Activated naive CD4-positive, alpha-beta T cell treated with anti-CD3 and anti-CD28 coated beads, Interleukin-2, amount 10 ng/mL, durations not matched to agents 7 days and 5 days (primary cell): Measurements from ENCODE around the gene GLYATL1B.
"Not testable (repeated sequence)": the region's sequence is repeated elsewhere in the genome, so short reads cannot be mapped to it uniquely, and the experiment has no call there.

Experiments used
- CTCF ChIA-PET: fragments of 350-600 bp; sonication (Branson Sonifier 250); formaldehyde crosslinking; loops from one replicate; lab custom pipeline; 2021; ENCODE audit warnings: antibody characterized with exemption; lab: Charles Lee
- DNase-seq: peaks from one replicate; pipeline ENCODE4 v3.0.0-alpha.2; 2020
- H3K27ac Mint-ChIP-seq: one replicate; pipeline ENCODE4 v1.8.0; 2021; ENCODE audit warnings: mild to moderate bottlenecking, moderate library complexity, mixed read lengths
- H3K27me3 Mint-ChIP-seq: one replicate; pipeline ENCODE4 v1.8.0; 2021; ENCODE audit warnings: mild to moderate bottlenecking, mixed read lengths
- H3K36me3 Mint-ChIP-seq: one replicate; pipeline ENCODE4 v1.8.0; 2021; ENCODE audit warnings: mixed read lengths
- H3K4me1 Mint-ChIP-seq: one replicate; pipeline ENCODE4 v1.8.0; 2021; ENCODE audit warnings: mixed read lengths
- H3K4me3 Mint-ChIP-seq: one replicate; pipeline ENCODE4 v1.8.0; 2021; ENCODE audit warnings: mild to moderate bottlenecking, moderate library complexity, mixed read lengths
- H3K9me3 Mint-ChIP-seq: one replicate; pipeline ENCODE4 v1.8.0; 2021; ENCODE audit warnings: mixed read lengths

The GLYATL1B gene

DNA sequence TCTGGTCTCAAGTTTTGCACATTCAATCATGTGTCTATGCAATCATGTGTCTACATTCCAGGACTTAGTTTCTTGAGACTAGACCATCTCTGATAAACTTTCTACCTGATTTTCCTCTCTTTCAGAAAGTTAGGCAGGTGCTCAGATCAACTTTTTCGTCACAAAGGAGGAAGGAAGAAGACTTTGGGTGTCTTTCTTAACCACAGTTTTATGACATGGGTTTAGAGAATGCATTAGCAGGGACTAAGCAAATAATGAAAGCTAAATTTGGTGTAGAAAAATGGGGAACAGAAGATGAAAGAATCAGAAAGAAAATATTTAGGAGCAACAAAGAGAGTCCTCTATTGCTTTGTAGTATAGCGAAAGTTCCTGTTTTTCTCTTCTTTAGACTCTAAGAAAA lies 7.7 kb upstream of the GLYATL1B start:
- no peak overlapping the region for H3K27ac Mint-ChIP-seq
- H3K9me3 Mint-ChIP-seq: no peaks in the 10 kb centered on the region
- H3K4me1 Mint-ChIP-seq: peaks cover 11% of the 10 kb centered on the region
- CTCF ChIA-PET: interaction anchor here (0.9 to 1.6 kb wide), 2 partner anchors 58 to 108 kb away, joined by 4 read pairs; no protein-coding TSS in a partner anchor
- peaks cover 32% of the 10 kb centered on the region for H3K27me3 Mint-ChIP-seq
- H3K36me3 Mint-ChIP-seq: no peaks in the 10 kb centered on the region
- H3K4me3 Mint-ChIP-seq: no peak overlapping the region
- DNase-seq: no peak

DNA sequence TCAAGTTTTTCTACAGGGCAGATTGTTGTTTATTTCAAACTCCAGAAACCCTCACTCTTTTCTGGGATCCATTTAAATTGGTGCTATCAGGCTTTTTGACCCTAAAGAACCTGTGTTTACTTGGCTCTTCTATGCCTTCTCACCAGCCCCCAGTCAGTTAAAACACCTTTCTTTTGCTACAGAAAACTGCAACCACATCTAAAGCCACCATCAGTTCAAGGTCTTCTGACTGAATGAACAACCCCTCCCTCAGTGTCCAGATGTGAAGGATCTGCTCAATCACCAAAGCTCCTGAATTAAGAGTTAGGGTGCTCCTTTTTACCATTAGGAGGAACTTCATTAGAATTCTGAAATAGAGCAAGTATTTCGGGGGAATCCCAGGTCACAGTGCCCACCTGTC lies 7.0 kb upstream of the GLYATL1B start:
- no peak overlapping the region for H3K27ac Mint-ChIP-seq
- peaks cover 32% of the 10 kb centered on the region for H3K27me3 Mint-ChIP-seq
- no peak for DNase-seq
- CTCF ChIA-PET: interaction anchor here (0.9 to 1.6 kb wide), 2 partner anchors 57 to 107 kb away, joined by 4 read pairs; no protein-coding TSS in a partner anchor
- peaks cover 11% of the 10 kb centered on the region for H3K4me1 Mint-ChIP-seq
- no peak overlapping the region for H3K4me3 Mint-ChIP-seq
- H3K36me3 Mint-ChIP-seq: no peaks in the 10 kb centered on the region
- H3K9me3 Mint-ChIP-seq: no peaks in the 10 kb centered on the region

DNA sequence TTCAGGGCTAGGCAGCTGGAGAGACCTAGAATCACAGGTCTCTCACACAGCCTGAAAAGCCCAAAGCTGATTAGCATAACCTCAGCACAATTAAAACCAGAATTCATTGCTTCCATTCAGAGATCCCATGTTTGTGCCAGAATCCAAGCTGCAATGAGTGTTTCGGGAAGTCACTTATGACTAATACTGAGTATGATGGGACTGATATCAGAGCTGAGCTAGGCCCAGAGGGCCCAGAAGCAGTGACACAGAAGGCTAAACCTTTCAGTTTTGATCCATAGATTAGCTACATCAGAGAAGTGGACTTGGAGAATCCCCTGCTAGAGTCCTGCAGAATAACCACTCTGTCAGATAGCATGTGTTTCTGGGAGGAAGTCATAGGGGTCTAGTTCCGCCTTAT lies 5.7 kb upstream of the GLYATL1B start:
- H3K36me3 Mint-ChIP-seq, H3K4me3 Mint-ChIP-seq, DNase-seq, H3K27ac Mint-ChIP-seq, H3K9me3 Mint-ChIP-seq, CTCF ChIA-PET: not testable (repeated sequence)
- Mint-ChIP-seq H3K4me1 (peaks cover 11% of the 10 kb centered on the region), H3K27me3 (peaks cover 25% of the 10 kb centered on the region)

DNA sequence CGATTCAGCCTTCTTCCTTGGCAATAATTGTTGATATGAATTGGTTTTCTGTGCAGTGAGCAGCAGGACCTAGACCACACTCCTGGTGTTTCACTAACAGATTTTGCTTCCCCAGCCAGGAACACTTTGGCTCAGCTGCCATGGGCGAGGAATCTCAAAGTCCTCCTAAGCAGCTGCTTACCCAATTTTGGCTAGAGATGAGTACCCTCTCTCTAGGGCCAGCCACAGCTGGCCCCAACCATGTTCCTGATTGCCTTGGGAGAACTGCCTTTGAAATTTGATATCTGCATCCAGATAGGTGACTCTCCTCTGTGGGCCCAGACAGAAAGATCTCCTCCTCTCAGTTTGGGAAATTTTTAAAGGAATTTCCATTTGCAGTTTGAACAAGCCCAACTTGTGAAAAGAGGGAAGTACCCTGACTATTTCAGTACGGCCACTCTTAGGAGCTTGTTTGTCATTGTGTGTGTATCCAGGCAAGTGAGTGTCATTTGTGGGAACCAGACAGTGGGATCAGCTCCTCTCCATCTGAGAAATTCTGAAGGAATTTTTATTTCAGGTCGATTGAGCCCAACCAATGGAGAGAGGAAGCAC lies 4.6 kb upstream of the GLYATL1B start:
- H3K27ac Mint-ChIP-seq, DNase-seq, H3K4me3 Mint-ChIP-seq, H3K9me3 Mint-ChIP-seq, CTCF ChIA-PET, H3K36me3 Mint-ChIP-seq: not testable (repeated sequence)
- peaks cover 27% of the 10 kb centered on the region for H3K27me3 Mint-ChIP-seq
- H3K4me1 Mint-ChIP-seq: peaks cover 11% of the 10 kb centered on the region

DNA sequence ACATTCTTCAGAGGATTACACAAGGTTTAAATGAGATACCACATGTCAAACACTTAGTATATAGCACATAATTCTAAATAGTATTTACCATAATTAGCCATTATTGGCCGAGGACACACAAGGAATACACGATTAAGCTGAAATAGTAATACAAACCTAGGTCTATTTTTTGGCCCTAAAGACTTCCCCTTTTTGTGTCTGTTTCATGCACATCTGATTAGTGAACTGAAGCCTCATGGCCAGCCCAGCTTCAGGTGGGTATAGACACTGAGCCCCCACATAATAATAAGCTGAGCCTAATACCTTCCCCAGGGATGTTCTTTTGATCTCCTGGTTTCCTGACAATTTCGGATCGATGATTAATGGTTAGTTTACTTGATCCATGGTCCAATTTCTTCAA lies 2.1 kb downstream of the GLYATL1B start:
- DNase-seq: no peak
- peaks cover 13% of the 10 kb centered on the region for H3K27me3 Mint-ChIP-seq
- CTCF ChIA-PET: no interaction called here
- H3K27ac Mint-ChIP-seq: no peak overlapping the region
- H3K9me3 Mint-ChIP-seq: no peaks in the 10 kb centered on the region
- no peak overlapping the region for H3K4me3 Mint-ChIP-seq
- no peaks in the 10 kb centered on the region for H3K4me1 Mint-ChIP-seq
- H3K36me3 Mint-ChIP-seq: no peaks in the 10 kb centered on the region

DNA sequence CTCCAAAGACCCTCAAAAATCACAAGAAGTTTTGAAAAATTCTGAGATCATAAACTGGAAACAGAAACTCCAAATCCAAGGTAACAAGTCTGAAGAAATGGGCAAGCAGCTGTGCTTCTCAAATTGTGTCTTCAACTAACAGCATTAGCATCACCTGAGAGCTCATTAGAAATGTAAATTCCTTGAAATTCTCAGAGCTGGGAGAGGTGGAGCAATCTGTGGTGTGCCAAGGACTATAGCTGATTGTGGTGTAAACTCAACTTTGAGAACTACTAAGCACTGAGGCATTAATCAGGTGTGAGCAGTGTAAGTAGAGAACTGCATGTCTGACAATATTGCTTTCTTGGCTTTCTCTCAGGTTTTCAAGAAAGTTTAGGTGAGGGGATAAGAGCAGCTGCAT lies 7.5 kb downstream of the GLYATL1B start:
- DNase-seq, H3K4me3 Mint-ChIP-seq, H3K4me1 Mint-ChIP-seq, H3K27ac Mint-ChIP-seq, H3K36me3 Mint-ChIP-seq, H3K9me3 Mint-ChIP-seq: not testable (repeated sequence)
- CTCF ChIA-PET: interaction anchor here (2.1 kb wide), 1 partner anchor 65 kb away, joined by 7 read pairs; no protein-coding TSS in a partner anchor
- H3K27me3 Mint-ChIP-seq: peaks cover 18% of the 10 kb centered on the region

DNA sequence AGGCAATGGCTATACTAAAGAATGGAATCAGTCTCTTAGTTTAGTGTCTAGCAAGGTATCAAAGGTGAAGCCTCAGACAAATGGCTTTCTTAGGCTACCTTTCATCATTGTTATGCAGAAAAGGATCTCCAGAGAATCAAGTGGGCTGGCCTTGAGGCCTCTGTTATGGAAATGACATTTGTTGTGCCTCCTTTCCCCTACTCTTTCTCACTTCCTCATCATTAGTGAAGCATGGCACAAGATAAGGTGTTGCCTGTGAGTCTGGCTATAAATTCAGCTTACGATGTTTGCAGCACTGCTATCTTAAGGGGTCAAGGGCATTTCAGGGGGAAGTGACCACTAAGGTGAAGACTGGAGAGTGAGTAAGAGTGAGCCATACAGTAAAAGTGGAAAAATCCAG lies 9.1 kb downstream of the GLYATL1B start:
- not testable (repeated sequence) for H3K9me3 Mint-ChIP-seq, DNase-seq, H3K4me1 Mint-ChIP-seq, H3K4me3 Mint-ChIP-seq, H3K27ac Mint-ChIP-seq, H3K36me3 Mint-ChIP-seq
- peaks cover 21% of the 10 kb centered on the region for H3K27me3 Mint-ChIP-seq
- CTCF ChIA-PET: interaction anchor here (0.8 to 3.4 kb wide), 2 partner anchors 8 to 40 kb away, joined by 4 to 30 read pairs; no protein-coding TSS in a partner anchor

DNA sequence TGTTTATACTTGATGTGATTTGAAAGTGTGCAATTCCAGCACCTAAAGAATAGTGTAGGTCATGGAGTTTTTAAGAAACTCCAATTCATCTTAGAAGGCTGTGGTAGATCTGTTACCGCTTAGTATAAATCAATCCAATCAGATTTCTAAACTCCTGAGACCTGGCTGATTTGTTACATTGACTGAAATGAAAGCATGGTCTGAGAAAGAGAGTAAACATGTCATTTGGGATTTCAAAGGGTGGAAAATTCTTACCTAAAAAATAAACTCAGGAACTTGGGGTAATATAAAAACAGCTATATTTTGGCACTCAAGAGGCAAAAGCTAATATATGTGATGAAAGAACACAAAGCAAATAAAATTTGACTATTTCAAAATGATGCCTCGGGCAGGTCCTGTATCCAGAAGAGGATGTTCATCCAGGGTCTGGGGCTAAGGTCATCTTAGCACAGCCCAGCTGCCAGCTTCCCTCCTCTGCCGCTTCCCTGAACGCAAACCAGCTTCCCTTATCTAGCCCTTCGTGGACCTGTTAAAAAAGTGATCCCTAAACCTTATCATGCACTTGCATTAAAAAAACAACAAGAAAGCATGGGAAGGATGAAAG lies 10.0 kb downstream of the GLYATL1B start:
- CTCF ChIA-PET: interaction anchor here (0.7 to 3.4 kb wide), 4 partner anchors 11 to 62 kb away, joined by 3 to 30 read pairs (median 6); partner anchors contain the start of gene FAM111B
- H3K27me3 Mint-ChIP-seq: peaks cover 27% of the 10 kb centered on the region
- H3K36me3 Mint-ChIP-seq, H3K4me3 Mint-ChIP-seq, H3K9me3 Mint-ChIP-seq, DNase-seq, H3K27ac Mint-ChIP-seq: not testable (repeated sequence)
- peaks cover 10% of the 10 kb centered on the region for H3K4me1 Mint-ChIP-seq

DNA sequence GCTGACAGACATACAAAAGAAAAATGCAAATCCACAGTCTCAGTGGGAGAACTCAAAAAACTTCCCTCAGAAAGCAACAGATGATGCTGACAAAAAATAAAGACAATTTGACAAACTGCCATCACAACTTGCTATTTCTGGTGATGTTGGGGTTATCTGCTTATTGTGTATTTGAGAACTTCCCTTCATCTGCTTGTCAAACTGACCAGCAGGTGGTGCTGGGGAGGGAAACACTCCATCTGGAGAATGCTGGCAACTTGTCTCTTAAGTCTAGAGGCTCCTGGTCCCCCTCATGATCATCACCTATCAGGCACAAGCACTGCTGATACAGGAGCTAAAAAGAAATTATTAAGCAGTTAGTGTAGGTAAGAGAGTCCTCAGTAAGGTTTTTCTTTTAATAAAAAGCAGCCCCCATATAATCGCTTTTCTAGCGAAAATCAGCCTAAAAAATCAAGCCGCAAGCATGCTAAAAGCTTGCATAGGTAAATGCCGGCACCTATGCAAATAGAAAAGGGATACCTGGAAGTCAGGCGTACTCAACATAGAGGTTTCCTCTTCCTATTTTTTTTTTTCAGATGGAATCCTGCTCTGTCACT lies 11.1 kb downstream of the GLYATL1B start:
- no peaks in the 10 kb centered on the region for H3K9me3 Mint-ChIP-seq
- peaks cover 21% of the 10 kb centered on the region for H3K4me1 Mint-ChIP-seq
- H3K27me3 Mint-ChIP-seq: peaks cover 30% of the 10 kb centered on the region
- CTCF ChIA-PET: interaction anchor here (0.9 to 3.4 kb wide), 8 partner anchors 10 to 73 kb away, joined by 3 to 30 read pairs (median 4); partner anchors contain the start of genes FAM111A and FAM111B
- H3K27ac Mint-ChIP-seq: no peak overlapping the region
- H3K4me3 Mint-ChIP-seq: no peak overlapping the region
- peak; percentile 82 for DNase-seq
- H3K36me3 Mint-ChIP-seq: no peaks in the 10 kb centered on the region

DNA sequence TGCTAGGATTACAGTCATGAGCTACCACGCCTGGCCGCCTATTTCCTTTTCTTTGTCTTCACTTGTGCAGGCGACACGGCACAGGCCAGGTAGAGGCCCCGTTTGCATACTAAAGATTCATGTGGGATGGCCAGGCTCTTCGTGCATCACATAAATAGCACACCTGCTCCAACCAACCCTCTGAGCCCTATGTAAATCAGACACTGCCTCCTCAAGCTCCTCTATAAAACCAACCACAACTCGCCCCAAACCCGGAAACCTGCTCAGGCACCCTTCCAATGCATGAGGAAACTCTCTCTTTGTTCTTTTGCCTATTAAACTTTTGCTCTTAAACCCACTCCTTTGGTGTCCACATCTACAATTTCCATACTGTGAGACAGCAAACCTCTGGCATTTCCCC lies 11.8 kb downstream of the GLYATL1B start:
- Mint-ChIP-seq H3K4me1 (peaks cover 27% of the 10 kb centered on the region), H3K27me3 (peaks cover 32% of the 10 kb centered on the region)
- DNase-seq, H3K9me3 Mint-ChIP-seq, H3K4me3 Mint-ChIP-seq, H3K36me3 Mint-ChIP-seq, H3K27ac Mint-ChIP-seq: not testable (repeated sequence)
- CTCF ChIA-PET: interaction anchor here (0.9 to 3.4 kb wide), 7 partner anchors 9 to 72 kb away, joined by 3 to 30 read pairs (median 4); partner anchors contain the start of genes FAM111A and FAM111B

DNA sequence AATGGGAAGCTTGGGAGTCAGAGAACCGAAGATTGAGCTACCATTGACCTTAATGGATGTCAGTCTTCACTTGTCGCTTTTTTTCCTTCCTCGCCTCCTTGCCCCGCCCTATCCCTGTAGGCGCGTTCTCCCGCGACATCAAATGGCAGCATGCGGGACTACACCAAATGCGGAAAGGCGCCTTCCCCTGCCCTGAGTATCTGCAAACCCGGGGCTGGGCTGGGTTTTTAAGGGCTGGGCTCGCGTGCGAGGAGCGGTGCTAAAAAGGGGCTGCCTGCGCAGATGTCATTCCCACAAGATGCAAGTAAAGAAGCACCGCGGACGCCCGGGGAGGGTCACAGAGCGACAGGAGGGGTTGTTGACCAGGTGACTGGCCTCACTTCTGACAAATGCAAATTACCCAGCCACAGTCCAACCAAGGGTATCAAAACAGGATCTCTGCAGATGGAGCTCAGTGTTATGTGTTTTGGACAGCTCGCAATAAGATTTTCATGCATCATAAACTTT lies 16.2 kb downstream of the GLYATL1B start:
- peak; percentile 76 for DNase-seq
- no peak overlapping the region for H3K27ac Mint-ChIP-seq
- H3K36me3 Mint-ChIP-seq: peaks cover 11% of the 10 kb centered on the region
- H3K4me3 Mint-ChIP-seq: peak overlapping the region; percentile 63
- peaks cover 40% of the 10 kb centered on the region for H3K27me3 Mint-ChIP-seq
- peaks cover 49% of the 10 kb centered on the region for H3K4me1 Mint-ChIP-seq
- H3K9me3 Mint-ChIP-seq: peaks cover 4% of the 10 kb centered on the region
- CTCF ChIA-PET: interaction anchor here (0.6 to 1.8 kb wide), 5 partner anchors 12 to 75 kb away, joined by 3 to 5 read pairs (median 3); no protein-coding TSS in a partner anchor

DNA sequence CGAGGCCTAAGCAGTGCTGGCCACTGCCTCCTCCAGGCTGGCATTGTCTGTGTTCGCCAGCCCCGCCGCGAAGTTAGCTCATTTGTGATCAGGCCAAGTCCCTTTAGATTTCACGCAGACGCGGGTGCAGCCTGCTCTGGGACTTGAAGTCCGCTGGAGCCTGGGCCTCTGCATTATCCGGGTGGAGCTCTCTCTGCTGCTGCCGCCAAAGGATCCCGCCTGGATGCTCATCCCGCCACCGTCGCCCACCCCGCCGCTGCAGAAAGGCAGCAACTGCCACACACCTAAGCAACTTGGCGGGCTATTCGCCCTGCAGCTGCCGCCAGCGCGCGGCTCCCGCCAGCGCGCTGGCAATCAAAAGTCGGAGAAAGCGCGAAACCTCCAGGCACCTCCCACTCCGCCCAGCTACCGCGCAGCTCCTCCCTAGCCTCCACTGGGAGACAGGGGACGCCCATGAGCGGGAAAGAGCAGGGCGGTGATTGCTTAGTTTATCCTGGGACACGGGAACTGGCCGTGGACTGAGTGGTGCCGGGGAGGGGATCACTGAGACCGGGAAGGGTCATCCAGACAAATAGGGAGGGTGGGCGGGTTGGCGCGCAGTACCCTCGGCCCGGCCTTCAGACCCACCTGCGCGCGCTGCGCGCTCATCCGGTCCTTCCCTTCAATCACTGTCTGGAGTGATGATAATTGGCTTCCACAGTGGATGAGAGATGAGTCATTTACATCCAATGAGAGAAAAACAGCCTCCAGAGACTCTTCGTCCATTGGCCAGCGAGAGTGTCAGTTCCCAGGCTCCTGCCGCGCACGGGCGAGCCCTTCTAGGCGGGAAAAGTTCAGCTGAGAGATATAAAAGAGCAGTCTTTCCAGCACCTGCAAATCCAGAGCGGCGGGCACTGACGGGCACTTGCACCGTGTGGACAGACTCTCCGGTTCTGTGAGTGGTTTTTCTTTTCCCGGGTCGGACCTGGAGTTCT lies 20.5 kb downstream of the GLYATL1B start, which contains the start of gene FAM111B:
FAM111B (plus strand) TSS at position 875 of the 974 bp plus-strand sequence. CDS start 2,389 bp downstream, outside the sequence.
- peaks cover 4% of the 10 kb centered on the region for H3K9me3 Mint-ChIP-seq
- H3K27ac Mint-ChIP-seq: peak within 1 kb of the TSS; percentile 90
- DNase-seq: peak; percentile 89
- peak within 1 kb of the TSS; percentile 94 for H3K4me3 Mint-ChIP-seq
- H3K36me3 Mint-ChIP-seq: peaks cover 40% of the 10 kb centered on the region
- H3K4me1 Mint-ChIP-seq: peaks cover 77% of the 10 kb centered on the region
- H3K27me3 Mint-ChIP-seq: peaks cover 20% of the 10 kb centered on the region
- CTCF ChIA-PET: interaction anchor here (0.8 to 3.9 kb wide), 8 partner anchors 10 to 65 kb away, joined by 3 to 28 read pairs (median 4); partner anchors contain the start of genes DTX4 and FAM111A

DNA sequence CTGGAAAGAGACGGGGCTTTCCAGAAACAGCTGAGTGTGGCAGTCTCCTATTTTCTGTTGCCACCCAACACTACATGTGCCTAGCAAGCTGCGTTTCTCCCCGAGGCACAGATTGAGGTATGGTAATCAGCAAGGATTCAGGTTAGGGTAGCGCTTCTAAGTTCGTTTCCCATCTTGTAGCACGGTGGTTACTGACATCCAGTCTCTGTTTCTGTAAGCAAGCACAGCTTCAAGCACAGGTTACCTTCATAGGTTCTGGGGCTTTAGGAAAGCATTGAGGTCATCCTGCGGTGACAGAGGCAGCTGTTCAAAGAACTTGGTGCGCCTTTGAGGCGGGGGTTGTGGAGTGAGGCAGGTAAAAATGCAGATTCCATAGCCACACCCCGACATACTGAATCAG lies 21.6 kb downstream of the GLYATL1B start:
- not testable (repeated sequence) for H3K9me3 Mint-ChIP-seq
- peaks cover 13% of the 10 kb centered on the region for H3K27me3 Mint-ChIP-seq
- peak overlapping the region; percentile 90 for H3K27ac Mint-ChIP-seq
- peak; percentile 55 for DNase-seq
- CTCF ChIA-PET: interaction anchor here (1.0 to 3.9 kb wide), 6 partner anchors 11 to 51 kb away, joined by 3 to 28 read pairs (median 6); partner anchors contain the start of gene FAM111A
- peaks cover 48% of the 10 kb centered on the region for H3K36me3 Mint-ChIP-seq
- H3K4me1 Mint-ChIP-seq: peaks cover 72% of the 10 kb centered on the region
- H3K4me3 Mint-ChIP-seq: peak overlapping the region; percentile 94
